Ishikawa (cell line): ENCODE results near the gene TNIK.

Source experiments
- CEBPB ChIP-seq: IDR thresholded peaks from 2 replicates; pipeline ENCODE4 v1.6.1; 2012
- CREB1 ChIP-seq: IDR thresholded peaks from 2 replicates; pipeline ENCODE4 v1.6.1; 2012; ENCODE audit warnings: low read depth
- EGR1 ChIP-seq: IDR thresholded peaks from 2 replicates; pipeline ENCODE4 v1.6.1; 2012
- EP300 ChIP-seq: IDR thresholded peaks from 2 replicates; pipeline ENCODE4 v1.6.1; 2012; ENCODE audit warnings: borderline replicate concordance
- FOXM1 ChIP-seq: IDR thresholded peaks from 2 replicates; pipeline ENCODE4 v1.6.1; 2012; ENCODE audit warnings: low read depth, borderline replicate concordance
- MAX ChIP-seq: IDR thresholded peaks from 2 replicates; pipeline ENCODE4 v1.6.1; 2012
- NFIC ChIP-seq: IDR thresholded peaks from 2 replicates; pipeline ENCODE4 v1.6.1; 2012
- RAD21 ChIP-seq: IDR thresholded peaks from 2 replicates; pipeline ENCODE4 v1.6.1; 2012; ENCODE audit warnings: low read depth
- REST ChIP-seq: IDR thresholded peaks from 2 replicates; pipeline ENCODE4 v1.6.1; 2012; ENCODE audit warnings: low read depth, mild to moderate bottlenecking
- TAF1 ChIP-seq: IDR thresholded peaks from 2 replicates; pipeline ENCODE4 v1.6.1; 2012; ENCODE audit warnings: low read depth, mild to moderate bottlenecking
- TCF12 ChIP-seq: IDR thresholded peaks from 2 replicates; pipeline ENCODE4 v1.6.1; 2012; ENCODE audit warnings: low read depth
- USF1 ChIP-seq: IDR thresholded peaks from 2 replicates; pipeline ENCODE4 v1.6.1; 2012
- YY1 ChIP-seq: IDR thresholded peaks from 2 replicates; pipeline ENCODE4 v1.6.1; 2012; ENCODE audit warnings: low read depth
- ZBTB7A ChIP-seq: IDR thresholded peaks from 2 replicates; pipeline ENCODE4 v1.6.1; 2012; ENCODE audit warnings: low read depth

- TF ChIP-seq CEBPB (no peak), FOXM1 (no peak), MAX (no peak), EP300 (no peak), TAF1 (no peak), TCF12 (no peak), CREB1 (no peak), REST (no peak), YY1 (no peak), RAD21 (no peak), NFIC (no peak), ZBTB7A (no peak), USF1 (no peak), EGR1 (no peak)
Observed at GRCh38 chr3:171190668-171191067, 269.5 kb downstream of the TNIK start.
